Lower leg skin (tissue), 4 donors: ENCODE data around the gene ALPK1. TPM values are rescaled to one million over a fixed set of nuclear protein-coding genes. Genes with fewer than 3 reads are reported as not detected.
"Not testable (repeated sequence)": the region's sequence is repeated elsewhere in the genome, so short reads cannot be mapped to it uniquely, and the experiment has no call there.

Source experiments
- DNase-seq, 2 donors: peaks; one replicate each; pipeline ENCODE4 v3.0.0-alpha.2; 2019; ENCODE audit warnings: low spot score in 2 of 2
- H3K4me3 ChIP-seq: fragments of 200-600 bp; sonication (generic); 2 replicates; pipeline ENCODE4 v1.5.1; 2017; ENCODE audit warnings: mild to moderate bottlenecking, low read depth; ENCODE audit not compliant: poor library complexity, severe bottlenecking
- POLR2A ChIP-seq, 2 donors: fragments of 450-650 bp; IDR thresholded peaks; one replicate each; pipeline ENCODE4 v1.6.1; 2016 to 2017; ENCODE audit warnings: antibody characterized with exemption in 2 of 2, mild to moderate bottlenecking in 1 of 2, moderate library complexity in 1 of 2
- WGBS, 2 donors: methylation state at CpG; one replicate each; pipeline ENCODE4 v1.1.5; 2018; 5-methylcytosine and 5-hydroxymethylcytosine counted together
- intact Hi-C: fragments of 100-400 bp; cut with DNase I; formaldehyde crosslinking; loops from one replicate; pipeline ENCODE4 v1.15.0; 2023; ENCODE audit warnings: low total_unique reads
- total RNA-seq, 4 donors: library from RNA; depleted of rRNA; stranded (reverse); fragments of >200 nt; gene quantifications; one replicate each; pipeline ENCODE4 v1.1.0, GENCODE V29; 2016
- TF ChIP-seq, protein P1 (sequence below), 3 donors: fragments of 450-650 bp; IDR thresholded peaks; one replicate each; pipeline ENCODE4 v1.5.1; 2016; ENCODE audit warnings: antibody characterized with exemption in 3 of 3, mild to moderate bottlenecking in 3 of 3, moderate library complexity in 2 of 3

Gene ALPK1
- total RNA-seq, 4 donors from 2014 or later: 15.9 to 24.0 (median 19.7) TPM

DNA sequence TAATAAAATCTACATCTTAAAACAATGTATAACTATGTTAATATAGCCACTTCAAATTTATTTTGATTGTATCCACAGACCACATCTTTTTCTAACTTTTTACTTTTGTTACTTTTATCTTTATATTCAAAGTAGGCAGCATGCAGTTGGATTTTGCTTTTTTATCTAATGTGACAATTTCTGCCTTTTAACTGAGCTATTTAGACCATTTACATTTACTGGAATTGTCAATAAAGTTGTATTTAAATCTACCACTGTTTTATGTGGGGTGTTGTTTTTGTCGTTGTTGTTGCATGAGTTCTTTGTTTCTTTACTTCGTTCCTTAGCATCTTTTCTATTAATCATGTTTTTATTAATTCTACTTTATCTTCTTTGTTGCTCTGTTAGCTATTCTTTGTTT, 176.8 kb downstream of the ALPK1 start:
- 93 to 96% methylated on average over 2 of the region's 2 CpGs for WGBS, 2 donors
- TF ChIP-seq POLR2A (IDR thresholded peaks at IDR 0.05): no peak
- TF ChIP-seq, protein P1, sequence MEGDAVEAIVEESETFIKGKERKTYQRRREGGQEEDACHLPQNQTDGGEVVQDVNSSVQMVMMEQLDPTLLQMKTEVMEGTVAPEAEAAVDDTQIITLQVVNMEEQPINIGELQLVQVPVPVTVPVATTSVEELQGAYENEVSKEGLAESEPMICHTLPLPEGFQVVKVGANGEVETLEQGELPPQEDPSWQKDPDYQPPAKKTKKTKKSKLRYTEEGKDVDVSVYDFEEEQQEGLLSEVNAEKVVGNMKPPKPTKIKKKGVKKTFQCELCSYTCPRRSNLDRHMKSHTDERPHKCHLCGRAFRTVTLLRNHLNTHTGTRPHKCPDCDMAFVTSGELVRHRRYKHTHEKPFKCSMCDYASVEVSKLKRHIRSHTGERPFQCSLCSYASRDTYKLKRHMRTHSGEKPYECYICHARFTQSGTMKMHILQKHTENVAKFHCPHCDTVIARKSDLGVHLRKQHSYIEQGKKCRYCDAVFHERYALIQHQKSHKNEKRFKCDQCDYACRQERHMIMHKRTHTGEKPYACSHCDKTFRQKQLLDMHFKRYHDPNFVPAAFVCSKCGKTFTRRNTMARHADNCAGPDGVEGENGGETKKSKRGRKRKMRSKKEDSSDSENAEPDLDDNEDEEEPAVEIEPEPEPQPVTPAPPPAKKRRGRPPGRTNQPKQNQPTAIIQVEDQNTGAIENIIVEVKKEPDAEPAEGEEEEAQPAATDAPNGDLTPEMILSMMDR (IDR thresholded peaks at IDR 0.05): no peak
- H3K4me3 ChIP-seq: no peak overlapping the region
- DNase-seq: no peak
- intact Hi-C loops: no loop called here

DNA sequence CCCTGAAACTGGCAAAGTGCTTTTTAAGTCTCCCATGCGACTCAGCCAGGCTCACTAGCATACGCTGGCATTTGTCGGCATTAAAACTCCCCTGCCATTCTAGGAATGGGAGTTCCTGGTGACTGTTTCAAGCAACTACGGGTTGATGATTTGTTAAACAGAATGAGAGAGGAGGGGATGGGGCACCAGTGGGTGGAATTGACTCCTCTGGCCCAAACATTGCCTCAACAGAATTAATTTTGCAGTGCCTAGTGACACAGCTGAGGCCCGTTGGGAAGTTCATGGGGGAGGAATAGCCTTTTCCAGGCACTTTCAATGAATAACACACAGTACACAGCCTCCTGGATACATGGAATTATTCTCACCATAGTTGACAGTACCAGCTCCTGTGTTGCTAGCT, 188.8 kb downstream of the ALPK1 start:
- DNase-seq: no peak
- no peak overlapping the region for H3K4me3 ChIP-seq
- intact Hi-C loops: no loop called here
- 81 to 84% methylated on average over 5 of the region's 5 CpGs for WGBS, 2 donors
- TF ChIP-seq, protein P1 (IDR thresholded peaks at IDR 0.05): no peak
- no peak for TF ChIP-seq POLR2A (IDR thresholded peaks at IDR 0.05)

DNA sequence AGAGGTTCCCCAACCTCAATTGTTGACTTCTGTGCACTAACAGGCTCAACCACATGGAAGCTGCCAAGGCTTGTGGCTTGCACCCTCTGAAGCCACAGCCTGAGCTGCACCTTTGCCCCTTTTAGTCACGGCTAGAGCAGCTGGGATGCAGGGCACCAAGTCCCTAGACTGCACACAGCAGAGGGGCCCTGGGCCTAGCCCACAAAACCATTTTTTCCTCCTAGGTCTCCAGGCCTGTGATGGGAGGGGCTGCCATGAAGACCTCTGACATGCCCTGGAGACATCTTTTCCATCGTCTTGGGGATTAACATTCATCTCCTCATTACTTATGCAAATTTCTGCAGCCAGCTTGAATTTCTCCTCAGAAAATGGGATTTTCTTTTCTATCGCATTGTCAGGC, 193.6 kb downstream of the ALPK1 start:
- intact Hi-C loops, DNase-seq, H3K4me3 ChIP-seq: not testable (repeated sequence)
- 83 to 91% methylated on average over 3 of the region's 3 CpGs for WGBS, 2 donors

Other genes with a start within 250 kb of the ALPK1 start
- 1 to 10 TPM; 4.0 to 5.6 (median 4.6) TPM for gene FAM241A, start 151.9 kb upstream of the ALPK1 start, total RNA-seq
- gene AP1AR, start 65.6 kb upstream of the ALPK1 start, total RNA-seq: 10 to 100 TPM; 12.9 to 24.9 (median 17.4) TPM
- 10 to 100 TPM in 3 of 4 donors, 1 to 10 TPM in 1; 8.8 to 21.9 (median 14.9) TPM for gene TIFA, start 11.5 kb upstream of the ALPK1 start, total RNA-seq
- gene NEUROG2, start 218.8 kb downstream of the ALPK1 start, total RNA-seq: not detected